ENCODE results near the gene MAP2. TPM values are rescaled to one million over a fixed set of nuclear protein-coding genes. Genes with fewer than 3 reads are reported as not detected.

The MAP2 gene
- total and polyA plus RNA-seq, 2 donors (not counting 3 experiments of a cell fraction or from before 2014, with no cell fraction given): 19.4 to 46.1 TPM

GRCh38 chr2:209547726-209548125, 123.9 kb downstream of the MAP2 start:
- H2AFZ ChIP-seq (ENCODE audit: low read depth, low read length): no peak overlapping the region
- CTCF ChIA-PET: interaction anchor here (1.0 to 1.3 kb wide), 3 partner anchors 14 to 213 kb away, joined by 3 to 5 read pairs (median 3); no protein-coding TSS in a partner anchor
- dilution Hi-C loops (cut with MboI; ENCODE audit: extremely low pct_ligation_motif_present, low sequenced_read_pairs): no loop called here
- H3K4me3 ChIP-seq (replicated peaks in 1 of 3; ENCODE audit: insufficient read depth in 1 of 3, low read depth in 1 of 3, low read length in 3 of 3): no peak overlapping the region
- intact Hi-C loops (cut with micrococcal nuclease): no loop called here
- no peaks in the 10 kb centered on the region for H3K9me3 ChIP-seq (replicated peaks; ENCODE audit: control insufficient read depth, insufficient read depth, low read length)
- H3K27ac ChIP-seq (ENCODE audit: insufficient read depth, low read depth, low read length): no peak overlapping the region
- no peak overlapping the region for H3K4me2 ChIP-seq (ENCODE audit: insufficient read depth, low read length)
- H3K36me3 ChIP-seq (ENCODE audit: control insufficient read depth in 2 of 2, extremely low read depth in 1 of 2, insufficient read depth in 2 of 2, low read length in 2 of 2): no peaks in the 10 kb centered on the region
- POLR2A ChIA-PET: no interaction called here
- H3K79me2 ChIP-seq (ENCODE audit: control insufficient read depth, insufficient read depth, low read length): no peaks in the 10 kb centered on the region
- TF ChIP-seq GATA2 (IDR thresholded peaks at IDR 0.05; ENCODE audit: insufficient read depth, insufficient read length, low read depth, low read length) (no peak), CTCF (IDR thresholded peaks at IDR 0.05; ENCODE audit: extremely low read depth in 1 of 2, insufficient read depth in 1 of 2, low read depth in 1 of 2, low read length in 2 of 2) (no peak), FOS (IDR thresholded peaks at IDR 0.05; ENCODE audit: borderline replicate concordance, insufficient read depth, low read length) (no peak), MAX (IDR thresholded peaks at IDR 0.05; ENCODE audit: insufficient read depth, insufficient read length) (no peak), JUN (IDR thresholded peaks at IDR 0.05; ENCODE audit: borderline replicate concordance, insufficient read depth, insufficient read length, low read depth) (no peak), MYC (IDR thresholded peaks at IDR 0.05; ENCODE audit: low read depth, low read length) (no peak), POLR2A (IDR thresholded peaks at IDR 0.05; ENCODE audit: low read depth, low read length) (no peak), POLR2AphosphoS5 (IDR thresholded peaks at IDR 0.05; ENCODE audit: insufficient read depth, low read depth, low read length) (no peak), EZH2 (IDR thresholded peaks at IDR 0.05; ENCODE audit: borderline replicate concordance, low read depth, low read length, severe bottlenecking) (no peak)
- FAIRE-seq (no peak), DNase-seq (ENCODE audit: low read depth, low spot score) (no peak)
- H4K20me1 ChIP-seq (replicated peaks; ENCODE audit: control insufficient read depth, extremely low read depth, insufficient read depth, low read length): no peaks in the 10 kb centered on the region
- no peaks in the 10 kb centered on the region for H3K27me3 ChIP-seq (ENCODE audit: control insufficient read depth in 2 of 2, insufficient read depth in 2 of 2, low read length in 2 of 2)
- no peak overlapping the region for H3K9ac ChIP-seq (replicated peaks; ENCODE audit: extremely low read depth, insufficient read depth, low read length)
- BruUV-seq (replicated peaks): no TSS peak
- no peaks in the 10 kb centered on the region for H3K9me1 ChIP-seq (replicated peaks; ENCODE audit: control insufficient read depth, extremely low read depth, insufficient read depth, low read length)
- H3K4me1 ChIP-seq (ENCODE audit: control insufficient read depth, extremely low read depth, insufficient read depth, low read length): no peaks in the 10 kb centered on the region

All from endothelial cell of umbilical vein (primary cell).